ENCODE measurements around the gene TMEM182.

DNA sequence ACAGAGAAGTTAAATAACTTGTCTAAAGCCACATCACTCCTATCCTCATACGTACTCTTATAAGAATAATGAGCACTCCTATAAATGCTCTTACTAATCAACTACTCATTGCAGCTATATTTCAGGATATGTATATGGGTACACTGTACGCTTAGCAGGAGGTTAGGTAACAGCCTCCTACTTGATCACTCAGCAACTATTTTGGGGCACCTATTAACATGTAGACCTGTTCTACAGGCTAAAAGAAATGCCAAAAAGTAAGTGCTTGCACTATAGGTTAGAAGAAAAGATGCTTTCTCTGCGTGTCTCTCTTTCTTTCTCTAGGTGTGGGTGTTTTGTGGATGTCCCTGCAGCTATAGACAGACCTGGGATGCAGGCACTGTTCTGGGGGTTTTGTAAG is 83.1 kb downstream of the TMEM182 start:
- TF ChIP-seq GABPB1 (CRISPR knock-in tag; IDR thresholded peaks at IDR 0.05): no peak
- no peak for TF ChIP-seq NFYB (CRISPR knock-in tag; conservative IDR thresholded peaks at IDR 0.05; ENCODE audit: low read depth)
- TF ChIP-seq, protein P1, sequence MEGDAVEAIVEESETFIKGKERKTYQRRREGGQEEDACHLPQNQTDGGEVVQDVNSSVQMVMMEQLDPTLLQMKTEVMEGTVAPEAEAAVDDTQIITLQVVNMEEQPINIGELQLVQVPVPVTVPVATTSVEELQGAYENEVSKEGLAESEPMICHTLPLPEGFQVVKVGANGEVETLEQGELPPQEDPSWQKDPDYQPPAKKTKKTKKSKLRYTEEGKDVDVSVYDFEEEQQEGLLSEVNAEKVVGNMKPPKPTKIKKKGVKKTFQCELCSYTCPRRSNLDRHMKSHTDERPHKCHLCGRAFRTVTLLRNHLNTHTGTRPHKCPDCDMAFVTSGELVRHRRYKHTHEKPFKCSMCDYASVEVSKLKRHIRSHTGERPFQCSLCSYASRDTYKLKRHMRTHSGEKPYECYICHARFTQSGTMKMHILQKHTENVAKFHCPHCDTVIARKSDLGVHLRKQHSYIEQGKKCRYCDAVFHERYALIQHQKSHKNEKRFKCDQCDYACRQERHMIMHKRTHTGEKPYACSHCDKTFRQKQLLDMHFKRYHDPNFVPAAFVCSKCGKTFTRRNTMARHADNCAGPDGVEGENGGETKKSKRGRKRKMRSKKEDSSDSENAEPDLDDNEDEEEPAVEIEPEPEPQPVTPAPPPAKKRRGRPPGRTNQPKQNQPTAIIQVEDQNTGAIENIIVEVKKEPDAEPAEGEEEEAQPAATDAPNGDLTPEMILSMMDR (IDR thresholded peaks at IDR 0.05): no peak
- TF ChIP-seq, protein P2, sequence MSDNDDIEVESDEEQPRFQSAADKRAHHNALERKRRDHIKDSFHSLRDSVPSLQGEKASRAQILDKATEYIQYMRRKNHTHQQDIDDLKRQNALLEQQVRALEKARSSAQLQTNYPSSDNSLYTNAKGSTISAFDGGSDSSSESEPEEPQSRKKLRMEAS (CRISPR knock-in tag; IDR thresholded peaks at IDR 0.05): no peak
- no peak for TF ChIP-seq TCF7 (CRISPR knock-in tag; IDR thresholded peaks at IDR 0.05; ENCODE audit: low read depth)
- no peak for TF ChIP-seq ZNF232 (CRISPR knock-in tag; IDR thresholded peaks at IDR 0.05)
- TF ChIP-seq IRF2 (CRISPR knock-in tag; IDR thresholded peaks at IDR 0.05; ENCODE audit: borderline replicate concordance, low read depth): no peak
